Peyer's patch (tissue), 4 donors: ENCODE data around the gene SMAD5. TPM values are rescaled to one million over a fixed set of nuclear protein-coding genes. Genes with fewer than 3 reads are reported as not detected.

Experiments
- DNase-seq, 3 donors: peaks; one replicate each; pipeline ENCODE4 v3.0.0-alpha.2; 2017 to 2019
- H3K27ac ChIP-seq, 4 donors: fragments of 200-600 bp; sonication (generic); one replicate each; pipeline ENCODE4 v1.5.1; 2016 to 2019
- H3K27me3 ChIP-seq, 2 donors: fragments of 200-600 bp; sonication (generic); one replicate each; pipeline ENCODE4 v1.5.1; 2019
- H3K36me3 ChIP-seq, 3 donors: fragments of 200-600 bp; sonication (generic); one replicate each; pipeline ENCODE4 v1.5.1; 2016 to 2019
- H3K4me1 ChIP-seq, 4 donors: fragments of 200-600 bp; sonication (generic); one replicate each; pipeline ENCODE4 v1.5.1; 2016 to 2019
- H3K4me3 ChIP-seq, 4 donors: fragments of 200-600 bp; sonication (generic); 1 replicate in 3 of 4; 2 replicates in 1 of 4; pipeline ENCODE4 v1.5.1; 2016 to 2019; ENCODE audit warnings: mild to moderate bottlenecking in 1 of 4
- H3K9me3 ChIP-seq, 4 donors: fragments of 200-600 bp; sonication (generic); one replicate each; pipeline ENCODE4 v1.5.1; 2016 to 2019; ENCODE audit warnings: mild to moderate bottlenecking in 1 of 4
- POLR2A ChIP-seq, 2 donors: fragments of 450-650 bp; IDR thresholded peaks; one replicate each; pipeline ENCODE4 v1.5.1; 2017; ENCODE audit warnings: antibody characterized with exemption in 2 of 2, mild to moderate bottlenecking in 2 of 2, moderate library complexity in 2 of 2
- total RNA-seq, 4 donors: library from RNA; depleted of rRNA; stranded (reverse); fragments of >200 nt; gene quantifications; one replicate each; pipeline ENCODE4 v1.1.0, GENCODE V29; 2016
- TF ChIP-seq, protein P1 (sequence below), 6 experiments: fragments of 450-650 bp in 4 of 6; fragments of 200-600 bp in 2 of 6; sonication (generic) in 1 of 6; IDR thresholded peaks; one replicate each; pipeline ENCODE4 v1.5.1; 2017 to 2019; ENCODE audit warnings: antibody characterized with exemption in 6 of 6, mild to moderate bottlenecking in 3 of 6, moderate library complexity in 1 of 6

Gene SMAD5
- total RNA-seq, 4 donors from 2014 or later = 20.0 to 31.4 (median 23.7) TPM

DNA sequence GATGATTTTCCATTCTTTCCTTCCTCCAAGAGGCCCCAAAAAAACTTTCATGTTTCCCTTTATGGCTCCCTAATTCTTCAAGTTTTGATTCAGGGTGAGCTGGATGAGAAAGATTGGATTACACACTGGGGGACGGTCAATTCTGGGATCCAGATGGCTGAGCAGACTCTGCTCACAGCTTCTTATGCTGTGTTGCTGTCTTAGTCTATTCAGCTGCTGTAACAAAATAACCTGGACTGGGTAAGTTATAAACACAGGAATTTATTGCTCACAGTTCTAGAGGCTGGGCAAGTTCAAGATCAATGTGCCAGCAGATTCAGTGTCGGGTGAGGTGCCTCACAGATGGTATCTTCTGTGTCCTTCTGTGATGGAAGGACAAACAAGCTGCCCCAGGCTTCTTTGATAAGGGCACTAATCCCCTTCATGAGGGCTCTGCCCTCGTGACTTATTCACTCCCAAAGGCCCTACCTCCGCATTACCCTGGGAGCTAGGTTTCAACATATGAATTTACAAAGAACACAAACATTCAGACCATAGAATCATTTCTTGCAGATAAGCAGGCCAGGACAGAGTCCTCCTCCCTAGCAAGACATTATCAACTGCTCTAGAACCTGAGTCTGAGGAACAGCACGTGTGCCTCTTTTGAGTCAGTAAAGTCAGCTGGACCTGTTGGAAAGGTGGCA lies 23.1 kb upstream of the SMAD5 start:
- Histone ChIP-seq H3K27ac (no peak overlapping the region), H3K27me3 (no peaks in the 10 kb centered on the region), H3K4me3 (no peak overlapping the region), H3K36me3 (no peaks in the 10 kb centered on the region), H3K4me1 (peaks cover 0 to under 1% (median 0%) of the 10 kb centered on the region in 4 donors), H3K9me3 (no peaks in the 10 kb centered on the region)
- TF ChIP-seq POLR2A (IDR thresholded peaks at IDR 0.05) = no peak
- TF ChIP-seq, protein P1, sequence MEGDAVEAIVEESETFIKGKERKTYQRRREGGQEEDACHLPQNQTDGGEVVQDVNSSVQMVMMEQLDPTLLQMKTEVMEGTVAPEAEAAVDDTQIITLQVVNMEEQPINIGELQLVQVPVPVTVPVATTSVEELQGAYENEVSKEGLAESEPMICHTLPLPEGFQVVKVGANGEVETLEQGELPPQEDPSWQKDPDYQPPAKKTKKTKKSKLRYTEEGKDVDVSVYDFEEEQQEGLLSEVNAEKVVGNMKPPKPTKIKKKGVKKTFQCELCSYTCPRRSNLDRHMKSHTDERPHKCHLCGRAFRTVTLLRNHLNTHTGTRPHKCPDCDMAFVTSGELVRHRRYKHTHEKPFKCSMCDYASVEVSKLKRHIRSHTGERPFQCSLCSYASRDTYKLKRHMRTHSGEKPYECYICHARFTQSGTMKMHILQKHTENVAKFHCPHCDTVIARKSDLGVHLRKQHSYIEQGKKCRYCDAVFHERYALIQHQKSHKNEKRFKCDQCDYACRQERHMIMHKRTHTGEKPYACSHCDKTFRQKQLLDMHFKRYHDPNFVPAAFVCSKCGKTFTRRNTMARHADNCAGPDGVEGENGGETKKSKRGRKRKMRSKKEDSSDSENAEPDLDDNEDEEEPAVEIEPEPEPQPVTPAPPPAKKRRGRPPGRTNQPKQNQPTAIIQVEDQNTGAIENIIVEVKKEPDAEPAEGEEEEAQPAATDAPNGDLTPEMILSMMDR (IDR thresholded peaks at IDR 0.05) = no peak
- no peak for DNase-seq

DNA sequence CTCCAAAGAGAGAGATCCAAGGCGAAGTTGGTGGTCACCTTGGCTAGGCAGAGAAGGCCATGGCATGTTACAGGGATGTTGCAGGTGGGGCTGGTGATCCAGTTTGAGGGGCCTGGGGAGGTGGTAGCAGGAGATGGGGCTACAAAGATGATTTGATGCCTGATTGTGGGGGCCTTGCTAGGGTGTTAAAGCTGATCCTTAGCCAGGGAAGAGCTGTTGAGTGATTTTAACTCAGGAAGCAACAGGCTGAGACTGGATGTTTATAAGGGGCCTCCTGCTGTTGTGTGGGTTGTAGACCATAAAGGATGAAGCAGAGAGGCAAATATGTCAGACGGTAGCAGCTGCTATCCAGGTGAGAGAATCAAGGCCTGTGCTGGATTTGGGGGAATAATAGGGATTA lies 19.0 kb upstream of the SMAD5 start:
- Histone ChIP-seq H3K9me3 (no peaks in the 10 kb centered on the region), H3K27me3 (no peaks in the 10 kb centered on the region), H3K4me3 (no peak overlapping the region), H3K4me1 (no peaks in the 10 kb centered on the region), H3K36me3 (no peaks in the 10 kb centered on the region), H3K27ac (no peak overlapping the region)
- TF ChIP-seq, protein P1 (IDR thresholded peaks at IDR 0.05) = no peak
- TF ChIP-seq POLR2A (IDR thresholded peaks at IDR 0.05) = no peak
- no peak for DNase-seq

DNA sequence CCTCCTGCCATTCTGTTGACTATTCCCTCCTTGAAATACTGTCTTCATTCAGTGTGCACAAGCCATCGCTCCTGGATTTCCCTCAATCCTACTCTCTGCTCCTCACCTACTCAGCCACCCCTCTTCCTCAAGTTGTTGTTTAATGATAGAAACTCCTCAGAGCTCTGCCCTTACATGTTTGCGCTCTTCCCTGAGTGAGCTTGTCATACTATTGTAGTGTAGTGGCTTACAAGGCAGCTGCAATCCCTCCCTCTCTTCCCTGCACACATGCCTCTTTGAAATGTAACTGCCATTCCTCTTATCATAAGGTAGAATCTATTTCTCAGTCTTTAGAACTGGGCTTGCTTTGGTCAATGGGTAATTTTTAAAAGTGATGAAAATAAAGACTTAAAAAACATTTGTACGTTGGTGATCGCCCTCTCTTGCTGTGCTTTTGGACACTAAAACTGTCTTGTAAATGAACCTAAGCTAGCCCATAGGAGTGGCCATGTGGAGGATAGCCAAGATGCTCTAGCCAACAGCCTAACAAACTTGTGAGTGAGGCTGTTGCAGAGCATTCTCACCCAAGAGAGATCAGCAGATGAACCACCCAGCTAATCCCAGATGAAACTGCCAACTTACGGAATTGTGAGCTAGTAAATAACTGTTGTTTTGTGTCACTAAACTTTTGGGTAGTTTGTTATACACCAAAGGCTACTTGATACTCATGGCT lies 18.1 kb upstream of the SMAD5 start:
- no peak for DNase-seq
- Histone ChIP-seq H3K36me3 (no peaks in the 10 kb centered on the region), H3K4me3 (no peak overlapping the region), H3K4me1 (no peaks in the 10 kb centered on the region), H3K9me3 (no peaks in the 10 kb centered on the region), H3K27ac (no peak overlapping the region), H3K27me3 (no peaks in the 10 kb centered on the region)
- no peak for TF ChIP-seq POLR2A (IDR thresholded peaks at IDR 0.05)
- TF ChIP-seq, protein P1 (IDR thresholded peaks at IDR 0.05) = no peak

DNA sequence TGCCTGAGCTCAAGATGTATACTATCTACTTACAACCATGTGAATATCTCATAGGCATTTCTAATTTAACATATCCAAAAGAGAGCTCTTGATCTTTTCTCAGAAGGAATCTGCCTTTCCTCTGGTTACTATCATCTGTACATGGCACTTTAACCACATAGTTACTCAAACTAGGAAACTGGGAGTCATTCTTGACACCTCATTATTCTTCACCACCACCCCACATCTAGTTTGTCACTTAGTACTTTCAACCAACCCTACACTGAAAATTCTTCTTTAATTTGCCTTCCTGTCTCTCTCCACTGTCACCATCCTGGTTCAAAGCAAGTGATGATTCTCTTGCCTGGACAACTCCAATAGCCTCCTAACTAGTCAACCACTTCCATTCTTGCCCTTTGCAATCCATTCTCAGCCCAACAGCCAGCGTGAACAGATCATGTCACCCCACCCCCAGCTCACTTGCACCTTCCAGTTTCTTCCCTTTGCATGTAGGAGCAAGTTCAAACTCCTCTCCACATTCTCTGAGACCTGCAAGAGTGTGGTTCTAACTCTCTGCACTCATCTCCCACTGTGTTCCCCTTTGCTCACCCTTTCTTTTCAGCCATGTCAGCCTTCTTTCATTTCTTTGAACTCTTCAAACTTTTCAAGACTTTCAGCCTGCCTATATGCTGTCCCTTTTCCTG lies 17.3 kb upstream of the SMAD5 start:
- H3K4me1 ChIP-seq = no peaks in the 10 kb centered on the region
- H3K9me3 ChIP-seq = no peaks in the 10 kb centered on the region
- no peak for TF ChIP-seq POLR2A (IDR thresholded peaks at IDR 0.05)
- TF ChIP-seq, protein P1 (IDR thresholded peaks at IDR 0.05) = no peak
- DNase-seq = no peak
- no peaks in the 10 kb centered on the region for H3K27me3 ChIP-seq
- H3K27ac ChIP-seq = no peak overlapping the region
- no peak overlapping the region for H3K4me3 ChIP-seq
- H3K36me3 ChIP-seq = no peaks in the 10 kb centered on the region

DNA sequence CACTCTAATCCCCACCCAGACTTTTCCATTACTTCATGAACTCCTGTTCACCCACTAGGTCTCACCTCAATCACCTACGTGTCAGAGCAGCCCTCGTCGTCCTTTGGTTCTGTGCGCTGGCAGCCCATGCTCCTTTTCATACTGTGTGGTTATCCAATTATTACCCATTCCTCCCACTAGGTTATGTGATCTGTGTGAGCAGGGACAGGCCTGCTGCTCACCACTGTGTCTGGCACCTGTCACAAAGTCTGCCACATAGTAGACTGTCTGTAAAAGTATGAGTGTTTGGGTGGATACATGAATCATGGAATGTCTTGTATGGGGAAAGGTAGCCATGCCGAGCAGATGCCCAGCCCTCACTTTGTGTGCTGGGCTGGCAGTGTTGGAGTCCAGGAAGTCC lies 12.1 kb upstream of the SMAD5 start:
- Histone ChIP-seq H3K27ac (no peak overlapping the region), H3K27me3 (no peaks in the 10 kb centered on the region), H3K4me3 (no peak overlapping the region), H3K4me1 (no peaks in the 10 kb centered on the region), H3K9me3 (no peaks in the 10 kb centered on the region), H3K36me3 (no peaks in the 10 kb centered on the region)
- no peak for TF ChIP-seq POLR2A (IDR thresholded peaks at IDR 0.05)
- TF ChIP-seq, protein P1 (IDR thresholded peaks at IDR 0.05) = no peak
- DNase-seq = no peak
